Measurements from ENCODE around the gene PPP1R12B.
"Not testable (repeated sequence)": the region's sequence is repeated elsewhere in the genome, so short reads cannot be mapped to it uniquely, and the experiment has no call there.

PPP1R12B gene

DNA sequence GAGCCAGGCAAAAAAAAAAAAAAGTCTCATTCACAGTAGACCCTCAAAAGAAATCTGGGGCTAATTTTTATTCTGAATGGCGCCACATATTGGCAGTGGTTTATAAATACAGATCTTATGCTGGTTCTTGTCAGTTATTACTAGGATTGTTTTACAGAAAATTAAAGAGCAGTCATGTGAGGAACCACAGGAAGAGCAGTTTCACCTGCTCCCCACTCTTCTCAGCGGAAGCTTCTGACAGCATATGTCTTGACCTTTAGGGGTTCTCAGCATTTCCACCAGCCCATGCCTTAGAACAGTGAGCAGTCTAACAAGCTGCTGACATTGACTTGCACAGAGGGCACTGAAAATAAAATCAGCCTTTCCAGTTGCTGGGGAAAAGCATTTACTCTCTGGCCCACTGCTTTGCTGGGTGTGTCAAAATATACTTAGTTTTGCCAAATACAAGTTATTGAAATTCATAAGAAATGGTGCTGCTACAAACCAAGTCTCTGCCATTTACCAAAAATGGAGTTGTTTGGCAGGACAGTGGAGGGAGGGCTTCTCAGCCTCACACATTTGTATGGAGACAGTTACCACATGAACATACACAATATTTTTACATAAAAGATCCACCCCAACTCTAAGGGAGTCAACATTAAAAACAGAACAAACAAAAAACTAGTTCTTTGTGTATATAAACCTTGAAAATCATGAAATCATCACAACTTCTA lies 217.5 kb downstream of the PPP1R12B start:
- FAIRE-seq, result no peak

DNA sequence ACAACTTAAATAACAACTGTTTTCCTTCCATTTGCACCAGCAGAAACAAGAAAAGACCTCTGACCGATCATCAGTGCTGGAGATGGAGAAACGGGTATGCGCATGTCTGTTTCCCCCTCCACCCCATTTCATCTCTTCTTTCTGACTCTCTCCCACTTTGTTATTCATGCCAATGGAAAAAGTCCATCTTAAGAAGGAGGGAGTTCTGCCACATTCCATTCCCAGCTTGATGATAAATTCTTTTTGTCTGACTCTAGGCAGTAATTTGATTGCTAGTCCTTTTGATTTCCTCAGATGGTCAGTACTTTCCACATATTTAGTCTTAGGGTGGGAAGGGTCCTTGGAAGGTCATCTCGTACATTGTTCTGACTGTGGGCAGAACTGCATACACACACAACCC lies 219.2 kb downstream of the PPP1R12B start:
- no peak for FAIRE-seq

DNA sequence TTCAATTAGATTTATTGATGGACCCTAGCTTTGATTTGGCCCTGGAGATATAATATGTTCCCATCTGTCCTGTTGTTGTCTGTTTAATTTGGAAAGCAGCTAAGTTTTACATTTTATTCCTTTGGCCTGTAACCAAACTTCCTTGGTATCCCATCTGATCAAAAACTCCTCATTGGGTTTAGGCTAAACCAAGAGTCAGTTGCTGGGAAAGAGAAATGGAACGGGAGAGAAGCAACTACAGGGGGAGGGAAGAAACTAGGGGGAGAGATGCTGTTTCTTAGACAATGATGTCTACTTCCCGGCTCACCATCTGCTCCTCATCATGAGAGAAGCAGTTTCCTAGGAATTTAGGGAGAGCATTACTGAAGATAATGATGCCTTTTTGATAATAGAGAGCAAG lies 219.9 kb downstream of the PPP1R12B start:
- no peak for FAIRE-seq

DNA sequence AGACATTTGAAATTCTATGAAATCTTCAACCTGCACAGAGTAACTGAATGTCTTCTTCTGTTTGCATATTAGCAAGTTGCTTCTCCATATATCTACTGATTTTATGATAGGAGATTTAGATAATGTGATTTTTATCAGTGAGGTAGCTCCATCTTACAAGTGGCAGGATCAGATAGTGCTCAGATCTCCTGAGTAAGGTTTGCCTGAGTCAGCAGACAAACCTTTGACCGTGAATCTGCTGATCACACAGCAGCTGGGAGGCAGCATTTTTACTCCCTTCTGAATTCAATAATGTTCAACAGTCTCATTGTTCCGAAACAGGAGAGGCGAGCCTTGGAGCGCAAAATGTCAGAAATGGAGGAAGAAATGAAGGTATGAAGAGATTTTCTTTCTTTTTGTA lies 220.3 kb downstream of the PPP1R12B start:
- no peak for FAIRE-seq

DNA sequence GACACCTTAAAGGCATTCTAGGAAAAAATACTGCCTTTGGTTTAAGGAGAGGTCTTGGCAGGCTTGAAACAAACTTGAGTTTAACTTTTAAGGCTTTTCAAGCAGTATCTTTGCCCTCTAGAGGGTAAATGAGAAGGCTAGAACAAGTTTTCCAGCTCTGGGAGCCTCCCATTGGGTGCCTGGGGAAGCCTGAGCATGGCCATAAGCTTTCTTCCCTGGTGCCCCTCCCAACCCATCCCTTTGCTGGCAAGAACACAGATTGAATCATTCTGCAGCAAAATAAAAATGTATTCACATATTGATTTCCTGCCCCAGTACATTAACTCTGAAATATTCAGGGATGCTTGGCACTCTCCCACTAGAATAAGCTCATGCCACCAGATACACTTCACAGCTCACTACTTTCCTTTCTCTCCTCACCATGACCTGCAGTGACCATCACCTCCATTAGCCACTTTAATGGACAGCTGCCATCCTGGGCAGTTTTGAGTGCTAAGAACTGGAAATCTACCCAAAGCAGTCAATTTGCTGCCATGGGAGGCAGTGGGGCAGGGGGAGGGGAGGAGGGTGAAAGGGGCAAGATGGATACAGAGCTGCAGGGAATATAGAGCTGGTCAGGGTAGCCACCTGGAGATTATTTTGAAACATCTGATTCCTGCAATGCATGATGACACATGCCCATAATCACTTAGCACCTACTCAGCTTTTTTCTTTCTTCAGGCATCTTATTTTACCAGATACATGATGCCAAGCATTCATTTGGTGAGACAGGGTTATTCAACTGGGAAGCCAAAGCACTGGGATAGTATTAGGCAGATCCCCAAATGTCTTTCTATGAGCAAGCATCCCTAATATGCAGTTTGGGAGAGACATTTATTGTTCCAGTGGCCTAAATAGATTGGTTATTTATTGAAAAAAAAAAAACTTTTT lies 221.2 kb downstream of the PPP1R12B start:
- FAIRE-seq, result no peak

DNA sequence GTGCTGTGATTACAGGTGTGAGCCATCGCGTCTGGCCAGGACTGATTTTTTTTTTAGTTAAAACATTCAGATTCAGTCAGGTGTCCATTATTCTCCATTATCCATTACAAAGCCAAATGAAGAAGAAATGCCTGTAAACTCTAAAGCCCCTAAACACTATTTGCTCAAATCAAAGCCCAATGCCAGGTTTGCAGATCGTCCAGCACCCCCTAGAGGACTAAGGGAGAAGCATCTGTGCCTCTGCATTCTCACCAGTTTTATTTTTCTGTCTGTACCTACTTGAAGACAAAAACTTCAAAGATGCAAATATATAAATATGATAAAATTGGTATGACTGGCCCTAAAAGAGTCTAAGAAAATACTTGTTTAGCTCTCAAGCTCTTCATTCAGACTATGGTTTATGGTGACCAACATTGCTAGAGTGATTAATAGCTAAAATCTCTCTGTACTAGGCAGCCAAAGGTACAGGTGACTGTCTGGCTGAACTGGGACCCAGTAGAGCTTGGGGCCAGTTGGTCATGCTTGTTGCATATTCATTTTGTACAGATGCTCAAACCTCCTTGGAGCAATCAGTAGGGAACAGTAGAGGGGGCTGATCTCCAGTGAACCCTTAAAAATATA lies 223.3 kb downstream of the PPP1R12B start:
- no peak for FAIRE-seq

DNA sequence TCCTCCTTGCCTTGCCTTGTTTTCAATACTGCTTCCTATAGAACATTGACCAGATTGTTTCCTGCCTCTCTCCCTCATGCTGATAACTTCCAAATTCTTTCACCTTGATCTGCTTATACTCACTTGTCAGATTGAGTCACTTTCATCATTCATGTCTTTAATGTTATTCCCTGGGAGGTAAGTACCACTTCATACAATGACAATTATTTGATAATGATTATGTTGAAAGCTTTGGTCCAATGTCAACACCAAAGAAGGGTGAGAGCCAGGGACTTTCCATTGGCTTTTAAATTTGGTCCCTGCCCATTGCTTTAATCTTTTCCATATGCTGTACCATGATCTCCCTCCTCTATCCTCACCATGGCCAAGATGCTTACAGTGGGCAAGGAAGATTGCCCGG lies 224.4 kb downstream of the PPP1R12B start:
- no peak for FAIRE-seq

DNA sequence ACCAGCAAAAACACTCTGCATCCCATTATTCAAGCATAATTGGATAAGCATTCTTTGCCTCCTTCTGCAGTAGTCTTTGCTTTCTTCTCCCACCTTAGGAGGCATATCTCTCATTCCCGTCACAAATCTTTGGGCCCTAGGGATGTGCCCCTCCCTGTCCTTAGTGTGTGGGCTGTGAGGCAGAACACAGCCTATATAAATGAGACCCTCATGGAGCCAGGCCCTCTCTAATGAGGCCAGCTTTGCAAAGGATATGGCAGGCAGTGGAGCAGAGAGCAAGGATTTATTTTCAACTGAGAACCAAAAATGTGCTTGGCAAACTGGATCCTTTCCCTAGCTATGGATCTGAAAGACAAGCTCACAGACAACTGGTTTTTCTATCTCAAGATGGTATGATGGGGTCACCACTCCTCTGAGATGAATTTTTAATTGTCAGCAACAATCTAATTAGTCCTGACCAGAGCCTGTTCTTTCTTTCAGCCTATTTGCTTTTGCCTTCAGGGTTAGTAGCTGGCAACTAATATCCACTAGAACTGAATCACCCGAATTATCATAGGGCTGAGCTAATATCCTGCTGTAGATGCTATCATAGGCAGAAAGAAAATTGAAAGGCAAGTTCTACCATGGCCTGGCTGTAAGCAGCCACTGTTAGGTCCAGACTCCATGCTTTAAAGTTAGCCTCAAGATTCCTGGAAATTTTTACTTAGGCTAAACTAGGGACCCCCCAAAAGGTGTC lies 227.6 kb downstream of the PPP1R12B start:
- FAIRE-seq, result no peak

DNA sequence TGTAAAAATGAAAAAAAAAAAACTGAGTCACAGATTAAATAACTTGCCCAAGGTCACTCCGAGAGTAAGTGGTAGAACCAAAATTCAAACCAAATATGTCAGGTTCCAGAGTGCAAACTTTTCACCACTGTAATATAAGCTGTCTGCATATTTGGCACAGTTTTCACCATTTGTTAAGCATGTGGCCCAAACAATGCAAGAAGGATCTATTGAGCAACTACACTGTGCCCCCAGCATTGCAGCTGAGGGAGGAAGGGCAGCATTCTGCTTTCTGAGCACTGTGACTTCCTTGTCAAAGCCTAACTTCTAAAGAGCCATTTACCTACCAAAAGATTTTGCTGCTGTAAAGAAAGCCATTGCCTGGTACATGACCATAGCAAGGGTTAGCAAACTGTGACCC lies 228.3 kb downstream of the PPP1R12B start:
- FAIRE-seq, result no peak

DNA sequence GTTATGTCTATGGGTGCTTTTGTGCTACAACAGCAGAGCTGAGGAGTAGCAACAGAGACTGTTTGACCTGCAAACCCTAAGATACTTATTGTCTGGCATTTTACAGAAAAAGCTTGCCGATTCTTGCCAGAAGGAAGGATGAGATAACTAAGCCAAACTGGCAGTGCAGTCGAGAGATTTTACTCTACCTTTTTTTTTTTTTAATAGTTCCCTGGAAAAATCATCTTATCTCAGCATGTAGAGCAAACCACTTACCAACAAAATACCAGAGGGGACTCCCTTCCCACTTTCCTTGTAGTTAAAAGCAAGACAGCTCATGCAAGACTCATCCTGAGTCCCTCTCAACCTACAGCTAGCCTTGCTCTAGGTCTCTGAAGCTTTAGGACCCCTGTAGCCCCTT lies 228.9 kb downstream of the PPP1R12B start:
- FAIRE-seq, result no peak

DNA sequence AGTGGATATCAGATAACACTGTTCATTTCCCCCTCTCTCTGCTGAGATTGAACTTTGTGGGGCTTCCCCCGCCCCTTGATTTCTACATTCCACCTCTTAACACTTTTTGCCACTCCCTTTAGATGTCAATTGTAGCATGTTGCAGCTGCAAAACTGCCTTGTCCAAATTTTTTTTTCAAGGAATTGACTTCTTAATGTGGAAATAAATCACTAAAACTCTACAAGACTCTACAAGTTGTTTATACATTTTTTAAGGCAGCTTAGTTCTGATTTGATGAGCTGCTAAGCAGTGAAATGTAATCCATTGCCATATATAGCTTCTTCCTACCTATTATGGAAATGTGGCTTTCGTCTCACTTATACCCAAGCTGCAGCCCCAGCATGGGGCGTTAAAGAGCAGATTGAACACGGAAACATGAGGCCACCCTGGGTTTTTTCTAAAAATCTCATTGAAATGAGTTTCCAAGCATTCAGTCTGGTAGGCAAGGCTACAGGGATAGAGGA lies 229.6 kb downstream of the PPP1R12B start:
- FAIRE-seq, result no peak

DNA sequence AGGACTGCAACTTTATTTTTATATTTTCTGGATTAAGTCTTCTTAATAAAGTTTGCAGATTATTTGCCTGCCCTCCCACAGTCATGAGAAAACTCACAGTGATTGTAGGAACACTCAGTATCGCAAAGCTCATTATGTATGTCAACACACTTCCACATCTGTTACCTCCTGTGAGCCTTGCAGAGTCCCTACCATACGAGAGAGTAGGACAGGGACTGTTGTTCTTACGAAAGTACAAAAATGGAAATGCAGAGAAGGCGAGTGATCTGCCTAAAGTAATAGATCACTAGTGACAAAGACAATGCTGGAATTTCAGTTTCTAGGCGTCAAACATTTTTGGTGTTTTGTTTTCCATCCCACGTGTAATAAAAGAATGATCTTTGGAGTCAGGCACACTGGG lies 230.1 kb downstream of the PPP1R12B start:
- FAIRE-seq, result no peak

DNA sequence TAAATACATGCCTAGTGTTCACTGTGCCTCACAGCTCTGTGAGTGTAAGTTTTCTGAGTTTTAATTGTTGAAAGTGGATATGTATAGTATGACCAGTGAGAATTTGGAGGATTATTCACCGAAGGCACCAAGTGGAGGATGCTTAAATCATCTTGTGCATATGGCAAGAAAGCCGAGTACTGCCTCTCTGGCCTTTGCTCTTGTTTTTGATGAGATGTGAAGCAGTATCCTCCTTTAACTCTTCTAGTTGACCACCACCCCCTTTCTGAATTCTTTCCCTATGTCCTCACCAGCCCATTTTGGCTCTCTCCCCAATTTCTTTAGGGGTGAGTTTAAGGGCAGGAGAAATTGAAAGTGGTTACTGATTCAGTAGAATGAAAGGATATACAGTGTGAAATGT lies 231.3 kb downstream of the PPP1R12B start:
- FAIRE-seq, result no peak

DNA sequence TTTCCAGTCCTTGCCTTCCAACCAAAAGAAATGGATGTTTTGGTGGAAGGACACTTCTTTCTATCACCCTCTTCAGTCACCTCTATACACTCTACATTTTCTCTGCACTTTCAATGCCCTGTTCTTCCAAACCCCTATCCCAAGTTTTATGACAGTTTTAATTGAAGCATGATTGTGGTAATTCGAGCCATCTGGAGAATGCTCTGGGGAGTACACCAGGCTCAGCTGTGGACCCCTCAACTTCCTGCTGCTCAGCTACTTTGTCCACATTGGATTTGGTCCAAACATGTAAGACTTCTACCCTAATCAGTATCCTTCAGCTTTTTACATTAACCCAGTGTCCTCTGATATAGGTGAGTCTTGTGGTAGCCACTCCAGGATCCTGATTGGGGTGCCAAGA lies 232.1 kb downstream of the PPP1R12B start:
- FAIRE-seq, result no peak

DNA sequence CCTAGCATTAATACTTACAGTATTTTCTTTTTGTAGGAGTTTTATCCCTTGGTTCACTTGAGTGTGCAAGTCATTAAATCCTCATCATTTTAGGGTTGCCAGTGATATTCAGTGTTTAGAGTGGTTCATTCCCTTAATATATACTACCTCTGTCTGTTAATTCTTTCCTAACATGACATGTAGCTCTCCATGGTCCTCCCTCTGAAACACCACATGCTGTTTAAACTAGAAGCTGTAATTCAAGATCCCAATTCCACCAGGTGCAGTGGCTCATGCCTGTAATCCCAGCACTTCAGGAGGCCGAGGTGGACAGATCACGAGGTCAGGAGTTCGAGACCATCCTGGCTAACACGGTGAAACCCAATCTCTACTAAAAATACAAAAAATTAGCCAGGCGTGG lies 233.9 kb downstream of the PPP1R12B start:
- FAIRE-seq, result not testable (repeated sequence)

DNA sequence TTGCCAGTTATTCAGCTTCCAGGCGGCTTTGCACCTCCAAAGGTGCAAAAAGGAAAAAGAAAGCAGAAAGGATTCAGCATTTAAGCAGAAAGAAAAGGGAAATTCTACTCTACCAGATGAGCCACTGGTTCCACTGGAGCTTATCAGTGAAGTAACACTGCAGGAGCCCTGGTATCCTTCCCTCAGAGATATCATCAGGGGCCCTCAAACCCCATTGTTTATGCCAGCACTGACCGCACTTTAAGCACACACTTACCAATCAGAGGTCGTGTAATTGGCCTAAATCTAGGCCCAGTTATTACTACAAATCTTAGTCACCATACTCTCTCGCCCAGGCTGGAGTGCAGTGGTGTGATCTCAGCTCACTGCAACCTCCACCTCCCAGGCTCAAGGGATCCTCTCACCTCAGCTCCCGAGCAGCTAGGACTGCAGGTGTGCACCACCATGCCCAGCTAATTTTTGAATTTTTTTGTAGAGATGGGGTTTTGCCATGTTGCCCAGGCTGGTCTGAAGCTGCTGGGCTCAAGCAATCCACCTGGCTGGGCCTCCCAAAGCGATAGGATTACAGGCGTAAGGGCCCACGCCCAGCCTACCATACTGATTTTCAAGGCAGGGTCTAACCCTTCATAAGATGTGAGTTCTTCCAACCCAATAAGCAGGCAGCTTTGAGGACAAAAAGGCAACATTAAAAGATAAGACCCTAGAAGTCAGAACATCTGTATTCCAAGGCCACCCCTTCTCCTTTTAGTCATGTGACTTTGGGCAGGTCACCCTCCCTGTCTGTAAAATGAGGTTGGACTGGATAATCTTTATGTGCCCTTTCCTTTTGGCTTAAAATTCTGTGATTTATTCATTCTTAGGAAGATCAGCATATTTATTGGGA lies 236.4 kb downstream of the PPP1R12B start:
- no peak for FAIRE-seq

DNA sequence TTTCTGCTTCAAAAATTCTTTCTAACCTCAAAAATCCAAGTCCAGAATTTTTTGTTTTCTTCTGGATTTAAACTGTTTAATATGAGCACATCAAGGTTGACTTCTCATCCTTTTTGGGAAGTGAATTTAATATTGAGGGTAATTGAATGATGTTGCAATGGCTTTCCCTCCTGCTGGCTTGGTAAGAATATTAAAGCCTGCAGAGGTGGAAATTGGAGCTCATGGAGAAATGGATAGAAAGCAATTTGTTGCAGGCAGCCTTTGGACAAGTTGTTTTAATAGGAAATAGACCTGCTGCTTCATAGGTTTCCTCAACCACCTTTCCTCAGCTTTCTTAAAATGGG lies 237.1 kb downstream of the PPP1R12B start:
- FAIRE-seq, result no peak

DNA sequence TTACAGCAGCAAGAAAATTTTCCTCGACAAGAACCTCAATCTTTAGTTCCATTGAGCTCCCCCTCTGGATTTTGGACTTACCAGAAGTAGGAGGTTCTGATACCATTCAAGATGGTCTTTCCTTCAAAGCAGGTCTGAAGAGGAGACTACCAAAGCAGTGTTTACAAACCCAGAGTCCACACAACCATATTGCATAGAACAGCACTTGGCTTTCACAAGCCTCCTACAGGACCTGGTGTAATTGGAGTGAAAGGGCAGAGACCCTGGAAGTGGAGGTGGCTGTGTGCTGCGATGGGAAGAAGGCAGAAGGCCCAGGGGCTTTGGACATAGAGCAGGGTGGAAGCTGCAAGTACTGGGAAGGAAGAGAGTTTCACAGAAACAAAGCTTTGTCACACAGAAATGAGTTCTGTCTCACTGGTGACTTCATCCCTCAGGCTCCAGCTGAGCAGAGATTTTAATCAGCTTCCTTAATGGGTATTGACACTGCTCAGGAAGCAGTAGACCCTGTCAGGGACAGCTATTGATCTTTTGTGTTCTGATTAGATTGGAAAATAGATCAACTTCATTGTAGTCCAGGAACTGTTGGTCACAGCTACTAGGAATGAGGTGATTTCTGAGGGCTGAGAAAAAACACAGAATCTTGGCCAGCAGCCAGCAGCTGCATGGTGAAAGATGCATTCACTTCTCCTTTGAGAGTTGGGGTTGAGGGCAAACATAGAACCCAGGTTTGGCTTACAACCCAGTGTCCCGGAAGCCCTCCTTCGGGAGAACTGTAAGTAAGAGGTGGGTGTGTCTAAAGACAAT lies 237.7 kb downstream of the PPP1R12B start:
- FAIRE-seq, result no peak

DNA sequence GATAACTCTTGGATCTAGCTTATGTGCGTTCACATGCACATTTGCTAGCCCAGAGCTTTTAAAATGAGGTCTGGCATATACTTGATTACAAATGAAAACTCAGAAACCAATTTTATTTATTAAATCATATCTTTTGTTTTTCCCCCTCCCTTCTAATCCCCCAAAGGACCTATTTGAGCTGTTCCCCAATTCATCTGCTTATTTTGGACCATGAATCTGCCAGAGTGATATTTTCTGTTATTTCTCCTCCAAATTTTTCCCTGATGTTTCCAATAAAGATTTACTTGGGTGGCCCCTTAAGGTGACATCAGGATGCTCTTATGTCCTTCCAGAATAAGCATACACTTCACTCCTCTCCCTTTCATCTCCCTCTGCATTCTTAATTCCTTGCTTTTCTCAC lies 238.4 kb downstream of the PPP1R12B start:
- no peak for FAIRE-seq

DNA sequence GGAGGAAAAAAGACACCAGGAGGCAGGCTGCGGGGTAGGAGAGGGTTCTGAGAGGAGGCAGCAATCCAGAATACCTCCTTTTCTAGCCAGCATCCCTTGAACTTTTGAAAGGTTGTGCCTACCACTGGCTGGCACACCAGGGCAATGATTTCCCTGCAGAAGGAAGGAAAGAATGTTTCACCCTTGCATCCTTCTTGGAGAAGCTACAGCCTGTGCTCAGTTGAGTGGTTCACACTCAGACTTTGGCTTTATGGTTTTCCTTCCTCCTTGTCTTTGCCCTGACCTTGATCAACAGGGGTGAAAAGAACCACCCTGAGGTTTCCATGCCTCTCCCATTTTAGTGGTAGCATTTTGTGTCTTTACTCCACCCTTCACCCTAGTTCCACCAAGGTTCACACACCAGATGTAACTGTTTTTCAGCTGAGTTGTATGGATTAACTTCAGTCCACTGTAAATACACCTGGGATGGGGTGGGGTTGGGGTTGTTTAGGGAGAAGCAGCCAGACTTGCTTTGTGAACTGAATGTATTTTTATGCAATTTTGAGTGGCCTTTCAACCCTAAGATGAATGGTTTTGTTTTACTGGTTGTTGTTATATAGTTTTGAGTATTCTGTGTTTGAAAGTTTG lies 239.5 kb downstream of the PPP1R12B start:
- no peak for FAIRE-seq

All from A204.1 (cell line).